Thyroid gland (tissue), 4 donors: Measurements from ENCODE around the gene PROX2. TPM values are rescaled to one million over a fixed set of nuclear protein-coding genes. Genes with fewer than 3 reads are reported as not detected.

ENCODE experiments used
- DNase-seq, 2 donors: peaks; one replicate each; pipeline ENCODE4 v3.0.0-alpha.2; 2019
- H3K27ac ChIP-seq, 3 donors: fragments of 200-600 bp; sonication (generic); 1 replicate in 2 of 3; 2 replicates in 1 of 3; pipeline ENCODE4 v1.5.1; 2016 to 2019; ENCODE audit warnings: mild to moderate bottlenecking in 1 of 3, moderate library complexity in 1 of 3
- H3K27me3 ChIP-seq: fragments of 200-600 bp; sonication (generic); one replicate; pipeline ENCODE4 v1.5.1; 2019
- H3K36me3 ChIP-seq, 2 donors: fragments of 200-600 bp; sonication (generic); one replicate each; pipeline ENCODE4 v1.5.1; 2016 to 2019
- H3K4me1 ChIP-seq, 2 donors: fragments of 200-600 bp; sonication (generic); one replicate each; pipeline ENCODE4 v1.5.1; 2017 to 2019
- H3K4me3 ChIP-seq, 3 donors: fragments of 200-600 bp; sonication (generic); replicated peaks in 1 of 3; 1 replicate in 2 of 3; 2 replicates in 1 of 3; pipeline ENCODE4 v1.5.1; 2016; ENCODE audit warnings: mild to moderate bottlenecking in 1 of 3
- H3K9me3 ChIP-seq: fragments of 200-600 bp; sonication (generic); one replicate; pipeline ENCODE4 v1.5.1; 2017
- CTCF ChIP-seq, 6 experiments: fragments of 200-600 bp in 3 of 6; fragments of 450-650 bp in 3 of 6; sonication (generic) in 3 of 6; IDR thresholded peaks; one replicate each; pipeline ENCODE4 v1.5.1; 2016 to 2019; ENCODE audit warnings: antibody characterized with exemption in 6 of 6, mild to moderate bottlenecking in 2 of 6, inconsistent platforms in 1 of 6, moderate library complexity in 1 of 6
- POLR2A ChIP-seq, 2 donors: fragments of 450-650 bp; IDR thresholded peaks; one replicate each; pipeline ENCODE4 v1.6.1; 2017; ENCODE audit warnings: antibody characterized with exemption in 2 of 2, mild to moderate bottlenecking in 2 of 2, moderate library complexity in 1 of 2
- WGBS, 2 donors: methylation state at CpG; one replicate each; pipeline ENCODE4 v1.1.5; 2017; 5-methylcytosine and 5-hydroxymethylcytosine counted together
- intact Hi-C: fragments of 100-400 bp; cut with DNase I; formaldehyde crosslinking; loops from one replicate; pipeline ENCODE4 v1.15.1; 2023
- total RNA-seq, 4 donors: library from RNA; depleted of rRNA; stranded (reverse); fragments of >200 nt; gene quantifications; one replicate each; pipeline ENCODE4 v1.2.3, GENCODE V29; 2016

The PROX2 gene
- total RNA-seq, 4 donors from 2014 or later, result not detected

- TF ChIP-seq POLR2A (IDR thresholded peaks at IDR 0.05), result no peak
- no peak for TF ChIP-seq CTCF (IDR thresholded peaks at IDR 0.05)
- intact Hi-C loops, result no loop called here
- H3K4me3 ChIP-seq, result no peak overlapping the region
- H3K4me1 ChIP-seq, result peaks cover 0 to 6% of the 10 kb centered on the region in 2 donors
- H3K36me3 ChIP-seq, result no peaks in the 10 kb centered on the region
- H3K9me3 ChIP-seq, result no peaks in the 10 kb centered on the region
- DNase-seq, result no peak
- 94 to 95% methylated on average over 5 of the region's 5 CpGs for WGBS, 2 donors
- H3K27me3 ChIP-seq, result no peaks in the 10 kb centered on the region
- no peak overlapping the region for H3K27ac ChIP-seq
Observed at GRCh38 chr14:74865156-74865555, 10.8 kb downstream of the PROX2 start.

- H3K27me3 ChIP-seq, result no peaks in the 10 kb centered on the region
- H3K4me3 ChIP-seq, result no peak overlapping the region
- DNase-seq, result no peak
- no peak for TF ChIP-seq CTCF (IDR thresholded peaks at IDR 0.05)
- no peak for TF ChIP-seq POLR2A (IDR thresholded peaks at IDR 0.05)
- no peaks in the 10 kb centered on the region for H3K9me3 ChIP-seq
- peaks cover 0 to 6% of the 10 kb centered on the region in 2 donors for H3K4me1 ChIP-seq
- 89 to 91% methylated on average over 9 of the region's 9 CpGs for WGBS, 2 donors
- no peak overlapping the region for H3K27ac ChIP-seq
- intact Hi-C loops, result loop anchor here (5.0 kb wide), 2 partner anchors 43 to 223 kb away; no protein-coding TSS in a partner anchor
- no peaks in the 10 kb centered on the region for H3K36me3 ChIP-seq
Observed at GRCh38 chr14:74864198-74864597, 11.7 kb downstream of the PROX2 start.

- Histone ChIP-seq H3K9me3 (no peaks in the 10 kb centered on the region), H3K4me3 (no peak overlapping the region), H3K36me3 (no peaks in the 10 kb centered on the region), H3K27ac (no peak overlapping the region), H3K27me3 (no peaks in the 10 kb centered on the region), H3K4me1 (peaks cover 0 to 6% of the 10 kb centered on the region in 2 donors)
- intact Hi-C loops, result loop anchor here (5.0 kb wide), 2 partner anchors 44 to 224 kb away; no protein-coding TSS in a partner anchor
- TF ChIP-seq POLR2A (IDR thresholded peaks at IDR 0.05) (no peak), CTCF (IDR thresholded peaks at IDR 0.05) (no peak)
- WGBS, 2 donors, result 84 to 93% methylated on average over 6 to 8 of the region's 9 CpGs
- no peak for DNase-seq
Observed at GRCh38 chr14:74863274-74863673, 12.7 kb downstream of the PROX2 start.

GRCh38 chr14:74861734-74862090 is 14.2 kb downstream of the PROX2 start:
- no peak for DNase-seq
- H3K4me3 ChIP-seq, result no peak overlapping the region
- TF ChIP-seq CTCF (IDR thresholded peaks at IDR 0.05), result no peak
- TF ChIP-seq POLR2A (IDR thresholded peaks at IDR 0.05), result no peak
- 72 to 78% methylated on average over 3 of the region's 3 CpGs for WGBS, 2 donors
- peaks cover 0 to 11% of the 10 kb centered on the region in 2 donors for H3K4me1 ChIP-seq
- intact Hi-C loops, result loop anchor here (5.0 kb wide), 2 partner anchors 46 to 226 kb away; no protein-coding TSS in a partner anchor
- no peak overlapping the region for H3K27ac ChIP-seq
- no peaks in the 10 kb centered on the region for H3K27me3 ChIP-seq
- no peaks in the 10 kb centered on the region for H3K36me3 ChIP-seq
- no peaks in the 10 kb centered on the region for H3K9me3 ChIP-seq

GRCh38 chr14:74860899-74861733 is 14.8 kb downstream of the PROX2 start:
- intact Hi-C loops, result loop anchor here (5.0 kb wide), 2 partner anchors 46 to 226 kb away; no protein-coding TSS in a partner anchor
- peak; percentile 92 to 95 for DNase-seq
- no peaks in the 10 kb centered on the region for H3K9me3 ChIP-seq

More at GRCh38 chr14:74860899-74861733, 14.8 kb downstream of the PROX2 start:
- Histone ChIP-seq H3K27me3 (no peaks in the 10 kb centered on the region), H3K36me3 (no peaks in the 10 kb centered on the region), H3K4me1 (peaks cover 0 to 14% of the 10 kb centered on the region in 2 donors), H3K4me3 (no peak overlapping the region), H3K27ac (no peak overlapping the region)
- no peak for TF ChIP-seq POLR2A (IDR thresholded peaks at IDR 0.05)
- TF ChIP-seq CTCF (IDR thresholded peaks at IDR 0.05), result peak; percentile 75 to 94 (median 86)
- WGBS, 2 donors, result 22 to 27% methylated on average over 7 of the region's 7 CpGs
